Small intestine (tissue), 7 donors: Measurements from ENCODE around the gene LYZL6. TPM values are rescaled to one million over a fixed set of nuclear protein-coding genes. Genes with fewer than 3 reads are reported as not detected.

Experiments
- DNase-seq, 2 donors: peaks; one replicate each; pipeline versions ENCODE4 v3.0.0 to v3.0.0-alpha.2; 2013
- FAIRE-seq: peaks from 2 replicates; lab custom pipeline; 2012; peaks lifted over from hg19 to GRCh38; lab: Jason Lieb, UNC
- H3K27ac ChIP-seq, 3 donors: one replicate each; pipeline ENCODE4 v1.5.1; 2013; ENCODE audit warnings: low read length in 2 of 3, mild to moderate bottlenecking in 2 of 3, control low read depth in 1 of 3, inconsistent platforms in 1 of 3, low read depth in 1 of 3, moderate library complexity in 1 of 3
- H3K27me3 ChIP-seq, 3 donors: one replicate each; pipeline ENCODE4 v1.6.1; 2013; ENCODE audit warnings: low read length in 3 of 3, inconsistent platforms in 1 of 3; ENCODE audit not compliant: control insufficient read depth in 3 of 3, insufficient read depth in 3 of 3
- H3K36me3 ChIP-seq, 3 donors: one replicate each; pipeline ENCODE4 v1.6.1; 2013; ENCODE audit warnings: low read length in 3 of 3, inconsistent platforms in 1 of 3, low read depth in 1 of 3, mild to moderate bottlenecking in 1 of 3, moderate library complexity in 1 of 3; ENCODE audit not compliant: control insufficient read depth in 3 of 3, insufficient read depth in 2 of 3
- H3K4me1 ChIP-seq, 3 donors: one replicate each; pipeline ENCODE4 v1.6.1; 2013; ENCODE audit warnings: low read length in 2 of 3, inconsistent platforms in 1 of 3, low read depth in 1 of 3, mild to moderate bottlenecking in 1 of 3, moderate library complexity in 1 of 3; ENCODE audit not compliant: control insufficient read depth in 3 of 3, insufficient read depth in 2 of 3
- H3K4me3 ChIP-seq, 3 donors: one replicate each; pipeline ENCODE4 v1.5.1; 2013; ENCODE audit warnings: low read length in 3 of 3, control low read depth in 1 of 3, inconsistent platforms in 1 of 3, low read depth in 1 of 3, mild to moderate bottlenecking in 1 of 3, moderate library complexity in 1 of 3
- H3K9me3 ChIP-seq, 2 donors: one replicate each; pipeline ENCODE4 v1.6.1; 2013; ENCODE audit warnings: low read depth in 1 of 2, low read length in 1 of 2; ENCODE audit not compliant: control insufficient read depth in 2 of 2, insufficient read depth in 1 of 2
- WGBS, 3 donors: extraction: QIAGEN DNeasy Blood & Tissue Kit; methylation state at CpG; one replicate each; pipeline ENCODE4 v1.1.7; 2013; 5-methylcytosine and 5-hydroxymethylcytosine counted together
- polyA plus RNA-seq, 4 donors: library from polyadenylated mRNA; stranded (reverse) in 3 of 4; unstranded in 1 of 4; fragments of 200-250 nt in 3 of 4; fragments of 120-200 nt in 1 of 4; gene quantifications; one replicate each; pipeline versions ENCODE4 v1.2.1 to v1.2.3, GENCODE V29; 2013
- donor health status: healthy with polysubstance abuse.
- donor health status: control.
- donor health status: control.
- donor health status: Bipolar disorder and iron deficiency.
- donor health status: healthy.

LYZL6 gene
- polyA plus RNA-seq, 4 donors: 0.04 TPM; not detected in 3

DNA sequence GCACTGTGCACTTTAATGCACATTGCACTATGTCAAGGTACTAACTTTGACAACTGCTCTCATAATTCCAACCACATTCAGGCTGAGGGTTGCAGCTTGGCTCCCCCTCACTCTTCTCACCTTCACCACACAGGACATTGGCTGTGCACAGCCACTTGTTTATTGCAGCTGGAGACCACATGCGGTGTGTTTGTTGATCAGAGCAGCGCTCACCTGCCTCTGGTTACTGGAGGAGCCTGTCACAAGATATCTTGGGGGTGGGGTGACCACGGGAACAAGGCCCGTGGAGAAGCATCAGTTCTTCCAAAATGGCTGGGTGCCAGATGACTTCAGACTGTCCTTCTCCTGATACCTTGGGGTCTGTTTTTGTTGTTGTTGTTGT, 52.7 kb downstream of the LYZL6 start:
- WGBS, 3 donors: 45 to 48% (median 45%) methylated on average over 4 of the region's 4 CpGs

DNA sequence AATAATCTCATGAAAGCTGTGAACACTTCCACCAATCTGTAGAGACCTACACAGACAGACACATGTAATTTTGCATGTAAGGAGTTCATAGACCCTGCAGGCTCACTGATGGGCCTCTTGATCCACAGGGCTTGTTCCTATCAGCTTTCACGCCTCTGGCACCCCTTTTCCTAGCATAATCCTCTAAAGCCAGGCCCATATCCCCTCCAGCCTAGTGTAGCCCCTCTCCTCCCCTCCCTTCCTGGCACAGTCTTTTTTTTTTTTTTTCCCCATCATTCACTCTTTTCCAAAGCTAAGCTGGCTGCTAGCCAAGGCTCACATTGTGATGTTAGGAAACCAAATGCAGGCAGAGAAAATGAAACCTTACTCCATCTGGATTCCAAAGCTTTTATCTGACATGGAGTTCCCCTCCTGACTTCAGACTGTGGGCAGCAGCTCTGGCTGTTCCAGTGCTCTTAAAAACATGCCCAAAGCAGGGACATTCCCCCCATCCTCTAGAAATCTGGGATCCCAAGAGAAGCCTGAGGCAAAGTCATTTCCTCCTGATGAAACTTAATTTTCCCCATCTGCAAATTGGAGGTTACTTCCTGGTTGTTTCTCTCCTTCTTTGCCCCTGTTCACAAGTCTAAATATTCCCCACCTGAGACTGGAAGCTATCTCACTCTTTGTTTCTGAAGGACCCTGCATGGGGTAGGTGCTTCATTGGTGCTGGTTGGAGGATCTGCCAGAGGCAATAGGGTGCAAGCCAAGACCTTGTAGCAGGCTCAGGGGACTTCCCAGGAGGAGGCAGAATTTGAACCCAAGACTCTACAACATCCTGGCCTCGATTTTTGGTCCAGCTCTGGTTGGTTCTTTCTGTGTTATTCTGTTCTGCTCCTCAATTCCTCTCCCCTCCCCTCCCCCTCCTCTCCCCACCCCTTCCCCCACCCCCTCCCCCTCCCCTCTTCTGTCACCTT, 53.4 kb downstream of the LYZL6 start:
- H3K4me1 ChIP-seq: peaks cover 0 to 15% (median 9%) of the 10 kb centered on the region in 3 donors
- H3K27ac ChIP-seq: peak overlapping the region in 2 of 3 donors; percentile 45 to 47
- H3K27me3 ChIP-seq: no peaks in the 10 kb centered on the region
- H3K36me3 ChIP-seq: no peaks in the 10 kb centered on the region
- DNase-seq (peak in 1 of 2 donors; percentile 41), FAIRE-seq (no peak)
- H3K9me3 ChIP-seq: no peaks in the 10 kb centered on the region
- 68 to 80% (median 76%) methylated on average over 2 of the region's 2 CpGs for WGBS, 3 donors
- H3K4me3 ChIP-seq: no peak overlapping the region

More for the DNA sequence above, 52.7 kb downstream of the LYZL6 start:
- no peak overlapping the region for H3K4me3 ChIP-seq
- H3K9me3 ChIP-seq: no peaks in the 10 kb centered on the region
- H3K4me1 ChIP-seq: peaks cover 0 to 15% (median 9%) of the 10 kb centered on the region in 3 donors
- H3K27ac ChIP-seq: peak overlapping the region in 1 of 3 donors; percentile 79
- peak in 1 of 2 donors; percentile 73 for DNase-seq
- FAIRE-seq: no peak
- no peaks in the 10 kb centered on the region for H3K27me3 ChIP-seq
- H3K36me3 ChIP-seq: no peaks in the 10 kb centered on the region

DNA sequence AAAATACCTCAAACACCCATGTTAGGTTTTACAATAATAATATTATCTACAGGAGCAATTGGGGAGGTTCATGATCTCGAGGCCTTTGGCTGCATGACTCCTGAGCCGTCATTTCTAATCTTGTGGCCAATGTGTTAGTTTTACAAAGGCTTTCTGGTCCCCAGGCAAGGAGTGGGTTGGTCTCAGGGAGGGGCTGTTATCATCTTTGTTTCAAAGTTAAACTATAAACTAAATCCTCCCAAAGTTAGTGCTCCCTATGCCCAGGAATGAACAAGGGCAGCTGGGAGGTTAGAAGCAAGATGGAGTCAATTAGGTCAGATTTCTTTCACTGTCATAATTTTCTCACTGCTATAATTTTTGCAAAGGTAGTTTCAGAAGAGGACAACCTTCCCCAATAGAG, 54.3 kb downstream of the LYZL6 start:
- Histone ChIP-seq H3K9me3 (no peaks in the 10 kb centered on the region), H3K4me1 (peaks cover 0 to 15% (median 9%) of the 10 kb centered on the region in 3 donors), H3K27ac (peak overlapping the region in 1 of 3 donors; percentile 21), H3K4me3 (no peak overlapping the region), H3K36me3 (no peaks in the 10 kb centered on the region), H3K27me3 (no peaks in the 10 kb centered on the region)
- FAIRE-seq (no peak), DNase-seq (no peak)
- WGBS, 3 donors: 23 to 63% (median 36%) methylated on average over 2 of the region's 2 CpGs

Other genes with a start within 250 kb of the LYZL6 start
- gene RASL10B, start 212.1 kb downstream of the LYZL6 start, polyA plus RNA-seq: 1 to 10 TPM in 2 of 4 donors, under 1 TPM in 2; 0.27 to 1.9 (median 1.1) TPM
- under 1 TPM in 2 of 4 donors, not detected in 2; 0.03 TPM for gene GAS2L2, start 190.5 kb downstream of the LYZL6 start, polyA plus RNA-seq
- under 1 TPM in 1 of 4 donors, not detected in 3; 0.15 TPM for gene C17orf50, start 182.8 kb downstream of the LYZL6 start, polyA plus RNA-seq
- gene MMP28, start 148.1 kb downstream of the LYZL6 start, polyA plus RNA-seq: 10 to 100 TPM in 3 of 4 donors, 1 to 10 TPM in 1; 3.0 to 30.5 (median 24.0) TPM
- 100 to 1,000 TPM in 3 of 4 donors, 10 to 100 TPM in 1; 70.3 to 166 (median 123) TPM for gene TAF15, start 134.2 kb downstream of the LYZL6 start, polyA plus RNA-seq
- under 1 TPM in 1 of 4 donors, not detected in 3; 0.01 TPM for gene HEATR9, start 74.8 kb downstream of the LYZL6 start, polyA plus RNA-seq
- 10 to 100 TPM in 1 of 4 donors, 1 to 10 TPM in 3; 4.0 to 44.0 (median 6.3) TPM for gene CCL5, start 63.4 kb downstream of the LYZL6 start, polyA plus RNA-seq
- gene RDM1, start 12.9 kb downstream of the LYZL6 start, polyA plus RNA-seq: 1 to 10 TPM in 3 of 4 donors, not detected in 1; 1.9 to 4.5 (median 4.5) TPM
- gene CCL16, start 37.8 kb upstream of the LYZL6 start, polyA plus RNA-seq: under 1 TPM in 2 of 4 donors, not detected in 2; 0.19 to 0.21 TPM
- 10 to 100 TPM in 1 of 4 donors, 1 to 10 TPM in 3; 5.4 to 61.9 (median 6.3) TPM for gene CCL14, start 43.0 kb upstream of the LYZL6 start, polyA plus RNA-seq
- 10 to 100 TPM; 22.6 to 72.7 (median 53.2) TPM for gene CCL15, start 57.8 kb upstream of the LYZL6 start, polyA plus RNA-seq
- gene CCL23, start 74.3 kb upstream of the LYZL6 start, polyA plus RNA-seq: 10 to 100 TPM in 1 of 4 donors, 1 to 10 TPM in 2, not detected in 1; 1.6 to 22.9 (median 1.9) TPM
- gene CCL18, start 120.6 kb upstream of the LYZL6 start, polyA plus RNA-seq: 10 to 100 TPM in 1 of 4 donors, 1 to 10 TPM in 1, under 1 TPM in 2; 0.24 to 17.9 (median 1.0) TPM
- gene CCL3, start 146.4 kb upstream of the LYZL6 start, polyA plus RNA-seq: 1 to 10 TPM; 1.8 to 4.9 (median 3.3) TPM
- 1 to 10 TPM; 2.7 to 6.2 (median 3.5) TPM for gene CCL4, start 160.1 kb upstream of the LYZL6 start, polyA plus RNA-seq
- 1 to 10 TPM; 1.8 to 6.5 (median 4.5) TPM for gene TBC1D3B, start 232.9 kb upstream of the LYZL6 start, polyA plus RNA-seq